Stimulated activated CD8-positive, alpha-beta memory T cell treated with anti-CD3 and anti-CD28 coated beads, Interleukin-4, amount 100 ng/mL, for 4 hours (primary cell): ENCODE measurements around the gene NUAK1.
"Not testable (repeated sequence)": the region's sequence is repeated elsewhere in the genome, so short reads cannot be mapped to it uniquely, and the experiment has no call there.

Experiments
- DNase-seq, 2 donors: peaks; one replicate each; pipeline ENCODE4 v3.0.0-alpha.2; 2020; ENCODE audit warnings: low read depth in 2 of 2, low spot score in 1 of 2

Gene NUAK1

DNA sequence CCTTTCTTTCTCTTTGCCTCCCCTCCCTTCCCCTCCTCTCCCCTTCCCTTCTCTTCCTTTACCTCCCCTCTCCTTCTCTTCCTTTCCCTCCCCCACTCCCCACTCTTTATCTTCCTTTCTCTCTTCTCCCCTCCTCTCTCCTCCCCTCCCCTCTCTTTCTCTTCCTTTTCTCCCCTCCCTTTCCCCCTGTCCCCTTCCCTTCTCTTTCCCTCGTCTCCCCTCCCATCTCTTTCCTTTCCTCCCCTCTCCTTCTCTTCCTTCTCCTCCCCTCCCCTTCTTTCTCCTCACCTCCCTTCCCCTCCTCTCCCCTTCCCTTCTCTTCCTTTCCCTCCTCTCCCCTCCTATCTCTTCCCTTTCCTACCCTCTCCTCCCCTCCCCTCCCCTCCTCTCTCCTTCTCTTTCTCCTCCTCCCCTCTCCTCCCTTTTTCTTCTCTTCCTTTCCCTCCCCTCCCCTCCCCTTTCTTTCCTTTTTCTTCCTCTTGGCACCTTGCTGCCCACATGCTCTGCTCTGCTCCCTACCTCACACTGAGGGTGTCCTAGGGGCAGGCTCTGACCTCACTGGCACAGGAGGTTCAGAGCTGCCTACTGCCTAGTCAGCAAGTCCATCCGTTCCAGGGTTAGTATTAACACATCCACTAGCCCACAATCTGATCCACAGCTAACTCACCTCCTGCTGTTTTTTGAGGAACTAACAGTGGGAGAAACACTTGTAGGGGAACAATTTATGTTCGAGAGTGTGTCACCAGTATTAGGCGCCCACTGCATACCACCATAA lies 101.0 kb downstream of the NUAK1 start:
- no peak for DNase-seq

DNA sequence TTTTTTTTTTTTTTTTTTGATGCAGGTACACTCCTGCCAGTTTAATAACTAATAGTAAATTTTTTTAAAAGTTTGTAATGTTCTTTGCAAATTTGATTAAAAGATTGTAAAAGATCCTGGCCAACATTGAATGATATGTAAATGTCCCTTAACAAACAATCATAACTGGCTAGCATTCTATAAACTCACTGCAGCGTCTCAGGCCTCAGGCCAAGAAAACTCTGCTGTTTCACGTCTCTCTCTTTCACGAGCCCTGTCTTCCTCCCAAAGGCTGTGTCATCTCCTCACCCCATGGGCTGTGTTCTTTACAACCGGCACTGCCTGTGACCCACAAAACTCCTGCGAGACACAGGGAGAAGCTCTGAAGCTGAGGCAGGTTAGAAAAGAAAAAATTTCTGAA lies 103.3 kb downstream of the NUAK1 start:
- no peak for DNase-seq

DNA sequence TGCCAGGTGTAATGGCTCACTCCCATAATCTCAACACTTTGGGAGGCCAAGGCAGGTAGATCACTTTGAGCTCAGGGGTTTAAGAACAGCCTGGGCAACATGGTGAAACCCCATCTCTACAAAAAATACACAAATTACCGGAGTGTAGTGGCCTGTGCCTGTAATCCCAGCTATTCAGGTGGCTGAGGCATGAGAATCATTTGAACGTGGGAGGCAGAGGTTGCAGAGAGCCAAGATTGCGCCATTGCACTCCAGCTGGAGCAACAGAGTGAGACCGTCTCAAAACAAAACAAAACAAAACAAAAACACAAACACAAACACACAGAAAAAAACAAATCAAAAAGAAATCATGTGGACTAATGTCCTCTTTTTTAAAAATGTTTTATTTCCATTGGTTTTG lies 104.4 kb downstream of the NUAK1 start:
- DNase-seq = no peak

DNA sequence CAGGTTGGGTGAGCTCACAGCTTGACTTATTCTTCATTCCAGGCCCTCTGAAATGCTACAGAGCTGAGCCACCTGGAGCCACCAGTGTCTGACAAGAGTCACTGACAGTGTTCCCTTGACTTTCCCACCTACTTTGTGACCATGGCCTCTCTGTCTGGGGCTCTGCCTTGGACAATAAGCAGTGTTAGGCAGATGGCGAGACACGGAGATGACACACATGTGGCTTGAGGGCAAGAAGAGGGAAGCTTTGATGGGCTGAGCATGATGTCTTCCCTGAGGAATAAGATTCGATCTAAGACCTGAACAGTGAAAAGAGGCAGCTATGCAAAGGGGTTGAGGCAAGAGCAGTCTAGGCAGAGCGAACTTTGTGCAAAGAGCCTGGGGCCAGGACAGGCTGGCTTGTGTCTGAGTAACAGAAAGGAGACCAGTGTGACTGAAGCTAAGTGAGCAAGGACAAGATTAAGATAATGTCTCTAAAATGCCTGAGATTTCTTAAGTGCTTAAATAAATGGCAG lies 105.5 kb downstream of the NUAK1 start:
- no peak for DNase-seq

DNA sequence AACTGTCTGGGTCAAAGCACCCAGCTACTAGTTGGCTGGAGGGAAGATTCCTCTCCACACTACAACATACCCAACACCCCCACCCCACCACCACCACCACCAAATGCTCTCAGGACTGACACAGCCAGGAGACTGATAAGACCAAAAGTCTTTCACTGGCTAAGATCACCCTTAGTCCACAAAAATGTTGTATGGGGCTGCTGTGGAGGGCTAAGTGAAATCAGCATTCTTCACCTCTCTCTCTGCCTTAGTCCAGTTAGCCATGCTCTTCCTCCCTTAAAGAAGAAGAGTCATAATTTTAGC lies 106.2 kb downstream of the NUAK1 start:
- DNase-seq = no peak

DNA sequence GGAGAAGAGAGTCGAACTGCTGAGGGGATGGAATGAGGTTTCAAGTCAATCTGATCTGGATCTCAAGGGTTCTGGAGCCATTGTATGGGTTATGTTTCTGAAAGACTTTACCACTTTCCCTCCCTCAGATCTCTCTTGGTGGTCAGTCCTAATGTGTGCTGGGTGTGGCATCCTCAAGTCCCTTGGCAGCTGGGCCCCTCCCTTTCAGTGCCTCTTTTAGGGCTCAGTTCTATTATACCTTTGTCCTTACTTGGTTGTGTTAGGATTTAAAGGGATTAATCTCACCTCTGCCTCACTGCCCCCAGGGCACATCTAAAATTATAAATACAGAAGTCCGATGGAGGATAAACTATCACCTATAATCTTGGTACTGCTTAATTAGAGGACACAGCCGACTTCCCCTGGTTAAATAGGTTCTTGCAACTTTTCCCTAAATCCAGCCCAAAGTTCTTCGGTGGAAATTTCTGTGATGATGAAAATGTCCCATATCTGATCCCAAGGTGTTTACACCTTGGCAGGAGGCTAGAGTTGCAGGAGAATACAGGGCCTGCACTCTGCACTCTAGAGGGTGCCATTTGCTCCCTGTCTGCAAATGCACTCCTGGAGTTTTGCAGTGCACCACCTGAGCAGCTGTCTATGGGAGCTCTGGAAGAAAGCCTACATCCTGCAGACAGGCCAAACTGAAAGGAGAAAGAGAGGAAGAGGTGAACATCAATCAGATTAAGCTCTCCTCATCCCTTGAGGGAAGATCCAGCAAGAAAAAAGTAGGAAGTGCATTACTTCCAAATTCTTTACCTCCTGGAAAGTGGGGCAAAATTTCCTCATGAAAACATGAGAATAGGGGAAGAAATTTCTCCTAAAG lies 106.8 kb downstream of the NUAK1 start:
- DNase-seq = no peak

DNA sequence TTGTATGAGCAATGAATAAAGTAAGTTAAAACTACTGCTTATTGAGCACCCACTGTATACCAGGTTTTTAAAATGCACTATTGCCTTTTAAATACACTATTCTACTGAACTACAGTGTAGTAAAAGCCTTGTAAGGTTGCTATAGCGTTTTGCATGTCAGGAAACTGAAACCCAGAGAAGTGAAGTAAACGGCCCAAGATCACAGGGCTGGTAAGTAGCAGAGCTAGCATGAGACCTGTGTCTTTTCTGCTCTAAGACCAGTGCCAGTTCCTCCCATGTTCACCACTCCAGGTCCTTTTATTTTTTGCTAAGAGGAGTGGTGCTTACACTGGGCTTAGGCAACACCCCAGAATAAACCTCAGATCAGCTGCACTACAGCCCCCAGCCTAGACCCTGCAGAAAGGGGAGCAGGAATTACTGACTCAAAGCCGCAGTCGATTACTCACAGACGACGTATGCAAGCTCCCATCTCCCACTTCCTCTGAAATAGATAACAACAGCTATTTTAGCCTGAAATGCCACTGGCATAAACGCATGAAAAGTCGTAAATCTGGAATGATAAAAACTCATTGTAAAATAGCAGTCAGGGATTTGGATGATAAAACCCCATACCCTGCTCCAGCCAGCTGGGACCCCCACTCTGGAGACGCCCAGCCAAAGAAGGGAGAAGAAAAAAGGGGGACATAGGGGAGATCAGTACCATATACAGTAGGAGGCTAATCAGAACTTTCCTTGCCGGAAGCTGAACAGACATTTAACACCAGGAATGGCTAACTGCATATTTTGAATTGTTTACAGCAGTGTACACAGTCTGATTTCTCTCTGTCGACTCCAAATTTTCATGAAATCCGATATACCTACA lies 108.3 kb downstream of the NUAK1 start:
- no peak for DNase-seq

DNA sequence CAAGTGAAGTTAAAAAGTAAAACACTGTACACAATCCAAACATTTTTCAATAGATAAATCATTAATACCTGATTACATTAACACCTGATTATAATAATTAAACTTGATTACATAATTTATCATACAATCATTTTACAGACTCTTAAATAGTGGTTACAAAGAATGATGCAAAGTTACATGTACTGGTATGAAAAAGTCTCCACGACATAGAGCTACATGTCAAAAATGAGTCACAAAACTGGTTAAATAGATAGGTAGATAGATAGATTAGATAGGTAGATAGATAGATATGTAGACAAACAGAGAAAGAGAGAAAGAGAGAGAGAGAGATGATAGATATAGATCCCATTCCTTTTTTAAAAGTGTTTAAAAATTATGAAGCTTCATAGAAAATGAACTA lies 109.2 kb downstream of the NUAK1 start:
- no peak for DNase-seq

DNA sequence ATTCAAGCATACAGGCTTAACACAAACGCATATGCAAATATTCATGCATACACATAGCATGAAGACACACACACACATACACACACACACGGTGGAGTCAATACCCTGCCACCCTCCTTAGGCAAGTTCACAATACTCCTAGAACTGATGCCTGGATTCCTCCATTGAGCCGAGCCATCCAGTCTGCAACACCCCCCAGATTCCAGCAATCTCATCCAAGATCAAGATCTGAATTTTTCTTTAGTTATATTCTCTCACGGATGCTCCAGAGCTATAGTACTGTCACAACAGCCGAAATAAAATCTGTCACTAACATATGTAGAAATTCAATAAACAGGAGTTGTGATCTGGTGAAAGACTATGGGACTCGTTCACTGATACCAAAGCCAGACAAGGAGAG lies 110.8 kb downstream of the NUAK1 start:
- no peak for DNase-seq

DNA sequence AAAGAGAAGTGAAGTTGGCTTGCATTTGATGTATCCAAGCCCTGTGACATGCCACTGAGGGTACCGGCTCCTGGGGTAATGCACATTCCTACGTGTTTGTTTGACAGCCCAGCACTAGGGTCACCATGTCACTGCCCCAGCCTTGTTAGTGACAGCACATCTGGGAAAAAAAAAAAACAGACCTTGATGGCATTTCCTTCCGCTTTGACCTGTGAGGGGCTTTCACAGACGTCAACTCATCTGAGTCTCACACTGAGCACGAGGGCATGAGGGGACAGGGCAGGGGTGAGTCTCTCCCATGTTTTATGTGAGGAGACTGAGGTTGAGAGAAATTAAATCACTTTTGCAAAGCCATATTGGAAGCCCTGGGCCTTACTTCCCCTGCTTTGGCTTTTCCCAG lies 111.5 kb downstream of the NUAK1 start:
- no peak for DNase-seq

DNA sequence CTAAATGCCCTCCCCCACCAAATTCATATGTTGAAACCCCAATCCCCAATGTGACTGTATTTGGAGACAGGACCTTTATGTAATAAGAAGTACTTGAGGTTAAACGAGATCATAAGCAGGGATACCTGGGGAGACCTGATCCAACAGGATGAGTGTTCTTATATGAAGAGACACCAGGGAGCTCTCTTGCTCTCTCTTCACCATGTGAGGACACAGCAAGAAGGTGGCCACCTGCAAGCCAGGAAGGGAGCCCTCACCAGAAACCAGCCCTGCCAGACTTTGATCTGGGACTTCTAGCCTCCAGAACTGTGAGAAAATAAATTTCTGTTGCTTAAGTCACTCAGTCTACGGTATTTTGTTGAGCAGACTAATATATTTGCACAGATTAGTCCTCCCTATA lies 113.6 kb downstream of the NUAK1 start:
- no peak for DNase-seq

DNA sequence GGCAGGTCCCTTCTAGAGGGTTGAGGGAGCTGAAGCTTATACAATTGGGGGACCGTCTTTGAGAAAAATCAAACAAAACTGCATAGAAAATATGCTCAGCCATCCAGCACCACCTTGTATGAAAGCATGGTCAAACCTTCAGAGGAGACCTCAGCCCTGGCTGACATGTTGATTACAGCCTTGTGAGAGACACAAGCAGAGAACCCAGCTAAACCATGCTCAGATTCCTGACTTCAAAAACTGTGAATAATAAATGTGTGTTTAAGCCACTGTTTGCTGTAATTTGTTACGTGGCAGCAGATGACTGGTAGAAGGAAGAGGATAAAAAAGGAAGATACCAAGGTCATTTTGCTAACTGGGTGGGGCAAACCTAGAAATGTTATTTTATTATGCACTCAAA lies 115.7 kb downstream of the NUAK1 start:
- no peak for DNase-seq

DNA sequence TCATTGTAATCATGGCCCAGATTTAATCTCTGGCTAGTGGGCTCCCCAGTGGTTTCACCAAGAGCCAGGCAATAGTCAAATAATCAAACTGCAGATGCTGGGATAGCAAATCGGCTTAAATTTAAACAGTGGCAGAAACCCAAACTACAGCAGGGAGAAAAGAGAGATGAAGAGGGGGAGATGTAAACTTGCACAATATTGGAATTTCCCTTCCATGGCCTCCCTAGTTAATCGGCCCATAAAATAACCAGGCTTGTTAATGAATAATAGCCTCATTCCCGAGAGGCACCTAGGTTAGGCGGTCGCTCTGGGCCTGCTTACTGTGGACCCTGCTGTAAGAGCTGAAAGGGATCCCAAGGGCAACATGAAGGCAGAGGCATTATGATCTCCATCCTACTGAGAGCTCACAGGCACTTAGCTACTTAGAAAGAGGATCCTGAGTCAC lies 116.2 kb downstream of the NUAK1 start:
- no peak for DNase-seq

DNA sequence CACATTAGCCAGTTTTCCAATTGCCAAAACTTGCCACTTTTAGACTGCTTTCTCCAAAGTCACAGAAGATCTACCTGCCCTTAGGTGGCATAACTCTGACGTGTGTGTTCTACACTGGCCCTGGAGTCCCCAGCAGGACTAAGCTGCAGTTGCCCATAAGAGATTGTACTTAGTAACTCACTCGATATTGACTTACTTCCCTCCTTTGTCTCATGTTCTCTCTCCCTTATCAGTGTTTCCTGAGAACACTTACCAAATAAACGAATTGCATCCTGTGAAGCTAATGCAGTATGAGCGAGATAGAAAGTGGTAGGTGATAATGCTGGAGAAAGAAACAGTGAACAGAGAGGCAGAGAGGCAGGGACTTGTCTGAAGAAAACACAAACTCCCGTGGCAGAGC lies 117.2 kb downstream of the NUAK1 start:
- no peak for DNase-seq

DNA sequence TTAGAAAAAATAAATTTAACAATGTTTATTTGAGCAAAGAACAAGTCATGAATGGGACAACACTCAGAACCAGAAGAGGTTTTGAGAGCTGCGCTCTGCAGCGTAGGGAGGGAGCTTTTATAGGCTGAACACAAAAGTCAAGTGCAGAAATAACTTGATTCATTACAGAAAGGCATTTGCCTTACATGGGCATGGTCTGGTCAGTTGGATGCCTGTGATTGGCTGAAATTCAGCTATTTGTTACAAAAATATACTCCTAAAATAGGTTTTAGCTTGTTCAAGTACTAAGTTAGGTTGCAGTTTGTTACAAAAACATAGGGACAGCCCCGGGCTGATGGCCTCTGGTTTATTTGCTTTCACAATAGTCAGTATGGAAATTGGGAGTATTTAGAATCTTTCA lies 118.0 kb downstream of the NUAK1 start:
- DNase-seq = no peak

DNA sequence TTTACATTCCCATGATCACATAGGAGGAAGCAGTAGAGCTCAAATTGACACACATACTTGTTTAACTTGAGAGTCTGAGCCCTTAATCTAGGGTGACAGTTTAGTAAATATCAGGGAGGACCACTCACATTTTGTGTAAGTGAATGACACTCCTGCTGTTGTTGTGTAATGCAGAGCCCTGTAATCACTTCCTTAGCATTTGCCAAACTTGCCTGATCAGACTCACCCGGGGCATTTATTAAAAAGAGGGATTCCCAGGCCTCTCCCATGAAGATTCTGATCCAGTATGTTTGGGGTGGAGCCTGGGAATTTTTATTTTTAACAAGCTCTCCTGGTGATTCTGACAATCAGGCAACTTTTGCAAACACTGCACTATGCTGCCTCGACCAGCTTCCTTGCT lies 119.6 kb downstream of the NUAK1 start:
- DNase-seq = no peak

DNA sequence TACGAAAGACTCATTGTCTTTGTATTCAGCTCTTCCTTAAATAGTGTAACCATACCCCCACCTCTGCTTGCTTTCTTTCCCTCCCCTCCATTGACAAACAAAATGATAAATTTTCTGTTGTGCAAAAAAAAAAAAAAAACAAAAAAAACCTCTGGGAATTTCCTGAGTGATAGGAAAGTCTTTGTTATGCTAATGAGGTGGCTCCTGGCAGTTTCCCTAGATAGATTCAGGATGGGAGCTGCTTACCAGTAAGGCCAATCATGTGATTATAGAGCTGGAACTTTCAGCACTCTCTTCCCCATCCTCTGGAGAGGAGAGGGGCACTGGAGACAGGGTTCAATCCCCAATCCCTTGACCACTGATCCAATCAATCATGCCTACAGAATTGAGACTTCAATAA lies 120.5 kb downstream of the NUAK1 start:
- no peak for DNase-seq

DNA sequence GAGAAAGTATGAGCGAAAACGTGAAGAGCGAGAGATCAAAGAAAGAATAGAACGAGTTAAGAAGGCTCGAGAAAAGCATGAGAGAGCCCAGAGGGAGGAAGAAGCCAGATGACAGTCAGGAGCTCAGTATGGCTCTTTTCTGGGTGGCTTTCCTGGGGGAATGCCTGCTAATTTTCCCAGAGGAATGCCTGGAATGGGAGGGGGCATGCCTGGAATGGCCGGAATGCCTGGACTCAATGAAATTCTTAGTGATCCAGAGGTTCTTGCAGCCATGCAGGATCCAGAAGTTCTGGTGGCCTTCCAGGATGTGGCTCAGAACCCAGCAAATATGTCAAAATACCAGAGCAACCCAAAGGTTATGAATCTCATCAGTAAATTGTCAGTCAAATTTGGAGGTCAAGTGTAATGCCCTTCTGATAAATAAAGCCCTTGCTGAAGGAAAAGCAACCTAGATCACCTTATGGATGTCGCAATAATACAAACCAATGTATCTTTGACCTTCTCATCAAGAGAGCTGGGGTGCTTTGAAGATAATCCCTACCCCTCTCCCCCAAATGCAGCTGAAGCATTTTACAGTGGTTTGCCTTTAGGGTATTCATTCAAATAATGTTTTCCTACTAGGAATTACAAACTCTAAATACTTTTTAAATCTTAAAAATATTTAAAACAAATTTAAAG lies 122.0 kb downstream of the NUAK1 start:
- DNase-seq = not testable (repeated sequence)

DNA sequence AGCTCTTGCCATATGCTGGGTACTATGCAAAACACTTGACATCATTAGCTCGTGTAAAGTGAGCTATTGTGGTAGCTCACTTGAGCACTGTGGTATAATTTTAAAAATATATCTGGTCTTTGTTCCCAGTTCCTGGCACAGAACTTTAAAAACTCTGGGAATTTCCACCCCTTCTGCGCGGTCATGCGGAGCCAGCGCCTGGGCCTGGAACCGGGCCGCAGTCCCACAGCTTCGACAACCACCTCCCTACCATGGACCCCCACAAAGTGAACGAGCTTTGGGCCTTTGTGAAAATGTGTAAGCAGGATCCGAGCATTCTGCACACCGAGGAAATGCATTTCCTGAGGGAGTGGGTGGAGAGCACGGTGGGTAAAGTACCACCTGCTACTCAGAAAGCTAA lies 123.1 kb downstream of the NUAK1 start:
- no peak for DNase-seq

DNA sequence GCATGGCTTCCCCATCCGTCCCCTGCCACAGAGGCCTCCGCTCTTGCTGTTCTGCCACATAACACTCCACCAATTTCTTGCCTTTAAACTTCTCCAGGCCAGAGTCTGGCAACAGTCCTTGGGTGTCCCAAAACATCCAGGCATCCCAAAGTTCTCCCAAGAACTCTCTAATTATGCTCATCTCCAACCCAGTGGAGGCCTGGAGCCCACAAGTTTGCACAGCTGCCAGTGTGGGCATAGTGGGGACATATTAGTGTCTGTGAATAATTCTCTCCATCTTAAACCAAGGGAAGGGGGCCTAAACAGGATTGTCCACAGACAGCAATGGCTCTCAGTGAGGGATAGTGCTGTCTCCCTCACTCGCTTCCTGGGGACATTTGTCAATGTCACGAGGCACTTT lies 124.8 kb downstream of the NUAK1 start:
- no peak for DNase-seq
